LNCaP clone FGC (cell line): ENCODE results near the gene REG4.

ENCODE experiments used
- DNase-seq: peaks from one replicate; pipeline ENCODE4 v3.0.0-alpha.2; 2011; ENCODE audit warnings: low read depth
- H3K4me3 ChIP-seq: 2 replicates; pipeline ENCODE4 v1.5.1; 2011; ENCODE audit warnings: mild to moderate bottlenecking, low read depth, low read length, control low read depth
- CTCF ChIP-seq: IDR thresholded peaks from 2 replicates; pipeline ENCODE4 v1.5.1; 2012; ENCODE audit warnings: mild to moderate bottlenecking; ENCODE audit not compliant: control insufficient read depth, insufficient read depth; ENCODE audit errors: extremely low read depth

REG4 gene

GRCh38 chr1:119808491-119808890, 2.8 kb downstream of the REG4 start:
- no peak for TF ChIP-seq CTCF
- DNase-seq = no peak
- no peak overlapping the region for H3K4me3 ChIP-seq

- DNase-seq = no peak
- TF ChIP-seq CTCF = no peak
- H3K4me3 ChIP-seq = no peak overlapping the region
These were observed 4.8 kb downstream of the REG4 start for GRCh38 chr1:119806489-119806888.

GRCh38 chr1:119805746-119806145, 5.5 kb downstream of the REG4 start:
- TF ChIP-seq CTCF = no peak
- H3K4me3 ChIP-seq = no peak overlapping the region
- DNase-seq = no peak

- no peak for DNase-seq
- no peak for TF ChIP-seq CTCF
- no peak overlapping the region for H3K4me3 ChIP-seq
These were observed 6.0 kb downstream of the REG4 start for GRCh38 chr1:119805247-119805646.

GRCh38 chr1:119799599-119800177, 11.6 kb downstream of the REG4 start:
- no peak for DNase-seq
- no peak for TF ChIP-seq CTCF
- no peak overlapping the region for H3K4me3 ChIP-seq

GRCh38 chr1:119799003-119799402, 12.3 kb downstream of the REG4 start:
- no peak for DNase-seq
- H3K4me3 ChIP-seq = no peak overlapping the region
- no peak for TF ChIP-seq CTCF

- DNase-seq = no peak
- no peak overlapping the region for H3K4me3 ChIP-seq
- TF ChIP-seq CTCF = no peak
These were observed 13.7 kb downstream of the REG4 start for GRCh38 chr1:119797606-119798005.
